Vein endothelial cell (primary cell): ENCODE results near the gene TMEM31. TPM values are rescaled to one million over a fixed set of nuclear protein-coding genes. Genes with fewer than 3 reads are reported as not detected.

Experiments used
- total RNA-seq: library from RNA; depleted of rRNA; stranded (reverse); fragments of >200 nt; gene quantifications from 2 replicates; pipeline ENCODE4 v1.2.3, GENCODE V29; 2012

TMEM31 gene
- total RNA-seq: not detected in 2 replicates

GRCh38 chrX:103710609-103711008 lies at the start of gene TMEM31:
TSS of gene TMEM31 (plus strand) at chrX:103710909. CDS start at chrX:103712259, 1,350 bp downstream.

GRCh38 chrX:103686199-103687072 lies 24.3 kb upstream of the TMEM31 start, which contains the start of gene MORF4L2:
TSS of gene MORF4L2 (minus strand) at chrX:103686699. CDS start at chrX:103677027, 9,672 bp downstream.

Other genes with a start within 250 kb of the TMEM31 start
- gene RAB40A, start 191.4 kb upstream of the TMEM31 start, total RNA-seq: under 0.01 and 0.10 TPM in 2 replicates
- gene TCEAL4, start 125.4 kb upstream of the TMEM31 start, total RNA-seq: 29.0 and 31.4 TPM in 2 replicates
- gene TCEAL3, start 102.9 kb upstream of the TMEM31 start, total RNA-seq: 7.9 and 10.5 TPM in 2 replicates
- 20.4 and 20.6 TPM in 2 replicates for gene TCEAL1, start 81.9 kb upstream of the TMEM31 start, total RNA-seq
- 772 and 1,067 TPM in 2 replicates for gene MORF4L2, start 24.2 kb upstream of the TMEM31 start, total RNA-seq
- not detected in 2 replicates for gene PLP1, start 65.9 kb downstream of the TMEM31 start, total RNA-seq
- 0.76 and 0.98 TPM in 2 replicates for gene RAB9B, start 121.3 kb downstream of the TMEM31 start, total RNA-seq